GM23338 (cell line): Measurements from ENCODE around the gene HSPB2. TPM values are rescaled to one million over a fixed set of nuclear protein-coding genes. Genes with fewer than 3 reads are reported as not detected.
A peak's percentile ranks its signal among the peaks of the same experiment; 100 is the strongest.

Experiments used
- ATAC-seq: fragments of 200-7000 bp; cut with Tn5 transposase; 3 replicates; pipeline ENCODE4 v1.9.1; 2020
- DNase-seq: peaks from one replicate; pipeline ENCODE4 v3.0.0-alpha.2; 2015; ENCODE audit warnings: low spot score
- H2AFZ ChIP-seq: fragments of 200-600 bp; sonication (generic); 2 replicates; pipeline ENCODE4 v1.8.0; 2016; ENCODE audit warnings: antibody characterized with exemption, mild to moderate bottlenecking, moderate library complexity
- H3F3A ChIP-seq: fragments of 200-600 bp; sonication (generic); replicated peaks from 2 replicates; pipeline ENCODE4 v1.8.0; 2017; ENCODE audit warnings: antibody characterized with exemption, mixed run types, low read depth
- H3K27ac ChIP-seq: fragments of 200-600 bp; sonication (generic); 2 replicates; pipeline ENCODE4 v1.6.1; 2016; ENCODE audit warnings: low read depth
- H3K27me3 ChIP-seq: fragments of 200-600 bp; sonication (generic); 2 replicates; pipeline ENCODE4 v1.8.0; 2016; ENCODE audit warnings: mild to moderate bottlenecking, mixed run types, moderate library complexity; ENCODE audit not compliant: insufficient read depth
- H3K36me3 ChIP-seq: fragments of 200-600 bp; sonication (generic); 2 replicates; pipeline ENCODE4 v1.8.0; 2016; ENCODE audit warnings: mild to moderate bottlenecking; ENCODE audit not compliant: insufficient read depth
- H3K4me1 ChIP-seq: fragments of 200-600 bp; sonication (generic); 2 replicates; pipeline ENCODE4 v1.8.0; 2016; ENCODE audit warnings: mild to moderate bottlenecking, moderate library complexity; ENCODE audit not compliant: insufficient read depth
- H3K4me2 ChIP-seq: fragments of 200-600 bp; sonication (generic); 2 replicates; pipeline ENCODE4 v1.7.1; 2017; ENCODE audit warnings: mixed run types
- H3K4me3 ChIP-seq: fragments of 200-600 bp; sonication (generic); 2 replicates; pipeline ENCODE4 v1.6.1; 2016; ENCODE audit warnings: mixed run types
- H3K79me2 ChIP-seq: fragments of 200-600 bp; sonication (generic); replicated peaks from 2 replicates; pipeline ENCODE4 v1.8.0; 2017; ENCODE audit warnings: mild to moderate bottlenecking; ENCODE audit not compliant: insufficient read depth
- H3K9me2 ChIP-seq: fragments of 200-600 bp; sonication (generic); 2 replicates; pipeline ENCODE4 v1.8.0; 2017; ENCODE audit not compliant: insufficient read depth
- H4K20me1 ChIP-seq: fragments of 200-600 bp; sonication (generic); replicated peaks from 2 replicates; pipeline ENCODE4 v1.8.0; 2017; ENCODE audit warnings: mild to moderate bottlenecking; ENCODE audit not compliant: insufficient read depth
- H3K27ac Mint-ChIP-seq: 2 replicates; pipeline ENCODE4 v1.8.0; 2020; ENCODE audit warnings: inconsistent platforms, mild to moderate bottlenecking, moderate library complexity, mixed read lengths
- H3K27me3 Mint-ChIP-seq: 3 replicates; pipeline ENCODE4 v1.8.0; 2022; ENCODE audit warnings: low read depth, mild to moderate bottlenecking, moderate library complexity, mixed read lengths, inconsistent platforms; ENCODE audit not compliant: insufficient read depth, poor library complexity
- H3K36me3 Mint-ChIP-seq: 3 replicates; pipeline ENCODE4 v1.8.0; 2021; ENCODE audit warnings: low read depth, mild to moderate bottlenecking, inconsistent platforms, moderate library complexity, mixed read lengths
- H3K4me1 Mint-ChIP-seq: 3 replicates; pipeline ENCODE4 v1.8.0; 2020; ENCODE audit warnings: mild to moderate bottlenecking, inconsistent platforms, mixed read lengths
- H3K4me3 Mint-ChIP-seq: 3 replicates; pipeline ENCODE4 v1.8.0; 2021; ENCODE audit warnings: moderate library complexity, mild to moderate bottlenecking, inconsistent platforms, mixed read lengths
- H3K9me3 Mint-ChIP-seq: 3 replicates; pipeline ENCODE4 v1.8.0; 2020; ENCODE audit warnings: moderate library complexity, mild to moderate bottlenecking, inconsistent platforms, mixed read lengths
- CREB1 ChIP-seq: fragments of 250-450 bp; sonication (Bioruptor Pico); IDR thresholded peaks from 2 replicates; pipeline ENCODE4 v1.5.0; 2020; ENCODE audit warnings: low read depth, mild to moderate bottlenecking, moderate library complexity
- CTCF ChIP-seq, 2 experiments: fragments of 200-600 bp in 1 of 2; sonication (generic) in 1 of 2; conservative IDR thresholded peaks; 2 replicates each; pipeline versions ENCODE4 v1.5.1 to v1.6.1; 2016 to 2017; ENCODE audit warnings: antibody characterized with exemption in 2 of 2, low read depth in 2 of 2, mild to moderate bottlenecking in 2 of 2, moderate library complexity in 1 of 2
- ETS1 ChIP-seq: IDR thresholded peaks from 2 replicates; pipeline ENCODE4 v1.6.1; 2016; ENCODE audit warnings: antibody characterized with exemption
- EZH2 ChIP-seq: fragments of 200-600 bp; sonication (generic); IDR thresholded peaks from one replicate; pipeline ENCODE4 v1.8.0; 2017; ENCODE audit warnings: antibody characterized with exemption, mild to moderate bottlenecking, low read depth; ENCODE audit not compliant: unreplicated experiment
- EZH2phosphoT487 ChIP-seq: fragments of 200-600 bp; sonication (generic); IDR thresholded peaks from one replicate; pipeline ENCODE4 v1.8.1; 2018; ENCODE audit warnings: antibody characterized with exemption; ENCODE audit not compliant: unreplicated experiment
- JUNB ChIP-seq: IDR thresholded peaks from one replicate; pipeline ENCODE4 v1.6.1; 2016; ENCODE audit warnings: antibody characterized with exemption; ENCODE audit not compliant: unreplicated experiment
- NANOG ChIP-seq: IDR thresholded peaks from 2 replicates; pipeline ENCODE4 v1.6.1; 2016; ENCODE audit warnings: antibody characterized with exemption, borderline replicate concordance
- POLR2AphosphoS5 ChIP-seq: IDR thresholded peaks from 2 replicates; pipeline ENCODE4 v1.6.1; 2016; ENCODE audit warnings: antibody characterized with exemption, low read depth
- REST ChIP-seq: IDR thresholded peaks from one replicate; pipeline ENCODE4 v1.6.1; 2018; ENCODE audit warnings: antibody characterized with exemption; ENCODE audit not compliant: unreplicated experiment
- STAT1 ChIP-seq: IDR thresholded peaks from one replicate; pipeline ENCODE4 v1.6.1; 2016; ENCODE audit warnings: antibody characterized with exemption; ENCODE audit not compliant: unreplicated experiment
- ZNF114 ChIP-seq: fragments of 250-450 bp; sonication (Bioruptor Pico); IDR thresholded peaks from 2 replicates; pipeline ENCODE4 v1.5.0; 2020; ENCODE audit warnings: mild to moderate bottlenecking, moderate library complexity
- ZNF331 ChIP-seq: fragments of 250-450 bp; sonication (Bioruptor Pico); IDR thresholded peaks from 2 replicates; pipeline ENCODE4 v1.5.0; 2020; ENCODE audit warnings: low read depth, mild to moderate bottlenecking, moderate library complexity
- ZNF462 ChIP-seq: fragments of 250-450 bp; sonication (Bioruptor Pico); IDR thresholded peaks from 2 replicates; pipeline ENCODE4 v1.5.0; 2020; ENCODE audit warnings: mild to moderate bottlenecking, moderate library complexity
- long read RNA-seq: library from polyadenylated mRNA; unstranded; transcript quantifications from one replicate; pipeline ENCODE4 v2.0.0, GENCODE V29; 2020; ENCODE audit not compliant: unreplicated experiment
- polyA plus RNA-seq: library from polyadenylated mRNA; unstranded; fragments of >200 nt; fragmentation: Nextera tagmentation; extraction: Ambion mirVana; gene quantifications from 2 replicates; pipeline ENCODE4 v1.2.1, GENCODE V29; 2016
- total RNA-seq: library from RNA; depleted of rRNA; stranded (reverse); fragments of >200 nt; shearing (Covaris generic); gene quantifications from 2 replicates; pipeline ENCODE4 v1.2.3, GENCODE V29; 2014; rRNA removed

Gene HSPB2
- total RNA-seq: 1.0 and 3.5 TPM in 2 replicates
- polyA plus RNA-seq: 2.2 and 2.6 TPM in 2 replicates
- long read RNA-seq: 0 reads

GRCh38 chr11:111912535-111912934 is at the start of gene HSPB2:
HSPB2 (plus strand) TSS chr11:111912734; CDS start chr11:111912830, 96 bp downstream.
- Mint-ChIP-seq H3K4me1 (peaks cover 38% of the 10 kb centered on the region), H3K27ac (no peak within 1 kb of the TSS; the same call in none of the 2 replicates), H3K9me3 (no peaks in the 10 kb centered on the region; the same call in 2 of the 3 replicates), H3K4me3 (peak within 1 kb of the TSS; percentile 39; the same call in 1 of the 3 replicates), H3K27me3 (peaks cover 11% of the 10 kb centered on the region), H3K36me3 (no peaks in the 10 kb centered on the region)
- peaks cover 30% of the 10 kb centered on the region for H3K4me1 ChIP-seq
- H3K27me3 ChIP-seq: no peaks in the 10 kb centered on the region
- no peaks in the 10 kb centered on the region for H3K9me2 ChIP-seq
- no peaks in the 10 kb centered on the region for H3K36me3 ChIP-seq
- H3K4me3 ChIP-seq: peak within 1 kb of the TSS; percentile 37; the same call in 1 of the 2 replicates
- peak within 1 kb of the TSS; percentile 91 for H2AFZ ChIP-seq
- no peaks in the 10 kb centered on the region for H3K79me2 ChIP-seq
- peak within 1 kb of the TSS; percentile 75 for H3K4me2 ChIP-seq
- no peak within 1 kb of the TSS for H3K27ac ChIP-seq
- no peak for TF ChIP-seq NANOG
- TF ChIP-seq ETS1: no peak
- TF ChIP-seq ZNF462 (CRISPR knock-in tag): no peak
- no peak for TF ChIP-seq EZH2
- TF ChIP-seq ZNF114 (CRISPR knock-in tag): no peak
- no peak for TF ChIP-seq POLR2AphosphoS5
- no peak for TF ChIP-seq JUNB
- TF ChIP-seq CREB1: no peak
- no peak for TF ChIP-seq REST
- TF ChIP-seq ZNF331 (CRISPR knock-in tag): no peak
- no peak for TF ChIP-seq STAT1
- no peak for TF ChIP-seq EZH2phosphoT487
- no peak for TF ChIP-seq CTCF (conservative IDR thresholded peaks at IDR 0.05; ENCODE audit: low read depth in 2 of 2)
- ATAC-seq: peak; percentile 50
- no peaks in the 10 kb centered on the region for H4K20me1 ChIP-seq
- peak; percentile 33 for DNase-seq
- H3F3A ChIP-seq: peaks cover 3% of the 10 kb centered on the region; the same call in 1 of the 2 replicates
